Caco-2 (cell line): ENCODE results near the gene PMEPA1. TPM values are rescaled to one million over a fixed set of nuclear protein-coding genes. Genes with fewer than 3 reads are reported as not detected.

Source experiments
- BruUV-seq: library from RNA; stranded (reverse); fragments of 400-500 nt; replicated peaks from 2 replicates; lab custom pipeline; 2021; lab: Mats Ljungman, UMichigan
- CTCF ChIA-PET: fragments of 300-600 bp; sonication (Branson Sonifier 250); formaldehyde crosslinking; loops from one replicate; lab custom pipeline; 2022; ENCODE audit warnings: antibody characterized with exemption; lab: Charles Lee
- POLR2A ChIA-PET: fragments of 300-600 bp; sonication (Branson Sonifier 250); formaldehyde crosslinking; loops from one replicate; lab custom pipeline; 2022; ENCODE audit warnings: antibody characterized with exemption; lab: Charles Lee
- DNase-seq, 2 experiments: peaks; one replicate each; pipeline versions ENCODE4 v3.0.0 to v3.0.0-alpha.2; 2020 to 2022
- H3K27me3 ChIP-seq: replicated peaks from 2 replicates; pipeline ENCODE4 v1.6.0; 2011; ENCODE audit warnings: low read length; ENCODE audit not compliant: control insufficient read depth, insufficient read depth
- H3K36me3 ChIP-seq: 2 replicates; pipeline ENCODE4 v1.5.1; 2011; ENCODE audit warnings: low read length; ENCODE audit not compliant: control insufficient read depth, insufficient read depth
- H3K4me1 ChIP-seq: fragments of 250-450 bp; sonication (Bioruptor Pico); 2 replicates; pipeline ENCODE4 v1.5.1; 2020; ENCODE audit warnings: mild to moderate bottlenecking
- H3K4me3 ChIP-seq: 2 replicates; pipeline ENCODE4 v1.5.1; 2011; ENCODE audit warnings: low read depth, mild to moderate bottlenecking, control low read depth, low read length
- H3K9me3 ChIP-seq: fragments of 250-450 bp; sonication (Bioruptor Pico); 2 replicates; pipeline ENCODE4 v1.5.1; 2020; ENCODE audit warnings: mild to moderate bottlenecking, moderate library complexity
- H3K27ac Mint-ChIP-seq: one replicate; pipeline ENCODE4 v1.8.0; 2022; ENCODE audit warnings: mixed read lengths; ENCODE audit not compliant: unreplicated experiment
- H3K27me3 Mint-ChIP-seq: one replicate; pipeline ENCODE4 v1.8.0; 2022; ENCODE audit warnings: mixed read lengths; ENCODE audit not compliant: insufficient read depth, unreplicated experiment
- H3K36me3 Mint-ChIP-seq: one replicate; pipeline ENCODE4 v1.8.0; 2022; ENCODE audit warnings: mild to moderate bottlenecking, mixed read lengths; ENCODE audit not compliant: insufficient read depth, unreplicated experiment
- H3K4me1 Mint-ChIP-seq: one replicate; pipeline ENCODE4 v1.8.0; 2022; ENCODE audit warnings: low read depth, mixed read lengths; ENCODE audit not compliant: unreplicated experiment
- H3K4me3 Mint-ChIP-seq: one replicate; pipeline ENCODE4 v1.8.0; 2022; ENCODE audit warnings: mild to moderate bottlenecking, moderate library complexity, mixed read lengths; ENCODE audit not compliant: unreplicated experiment
- H3K9me3 Mint-ChIP-seq: one replicate; pipeline ENCODE4 v1.8.0; 2022; ENCODE audit warnings: mixed read lengths; ENCODE audit not compliant: unreplicated experiment
- intact Hi-C: fragments of 100-400 bp; cut with micrococcal nuclease; formaldehyde crosslinking; loops from one replicate; pipeline ENCODE4 v1.10.0; 2022; ENCODE audit not compliant: unreplicated experiment
- total RNA-seq: library from RNA; stranded (reverse); gene quantifications from 2 replicates; pipeline ENCODE4 v1.2.3, GENCODE V29; 2022
- TF ChIP-seq, protein P1 (sequence below), 2 experiments: fragments of 200-600 bp in 1 of 2; IDR thresholded peaks; 1 replicate in 1 of 2; 2 replicates in 1 of 2; pipeline versions ENCODE4 v1.5.1 to v1.8.0; 2011 to 2022; ENCODE audit warnings: antibody characterized with exemption in 1 of 2, control low read depth in 1 of 2, inconsistent platforms in 1 of 2, low read depth in 1 of 2, low read length in 1 of 2, mild to moderate bottlenecking in 1 of 2, moderate library complexity in 1 of 2; ENCODE audit not compliant: insufficient read depth in 1 of 2, severe bottlenecking in 1 of 2, unreplicated experiment in 1 of 2

The PMEPA1 gene
- total RNA-seq, 1 experiment from 2014 or later, result 3.3 TPM

DNA sequence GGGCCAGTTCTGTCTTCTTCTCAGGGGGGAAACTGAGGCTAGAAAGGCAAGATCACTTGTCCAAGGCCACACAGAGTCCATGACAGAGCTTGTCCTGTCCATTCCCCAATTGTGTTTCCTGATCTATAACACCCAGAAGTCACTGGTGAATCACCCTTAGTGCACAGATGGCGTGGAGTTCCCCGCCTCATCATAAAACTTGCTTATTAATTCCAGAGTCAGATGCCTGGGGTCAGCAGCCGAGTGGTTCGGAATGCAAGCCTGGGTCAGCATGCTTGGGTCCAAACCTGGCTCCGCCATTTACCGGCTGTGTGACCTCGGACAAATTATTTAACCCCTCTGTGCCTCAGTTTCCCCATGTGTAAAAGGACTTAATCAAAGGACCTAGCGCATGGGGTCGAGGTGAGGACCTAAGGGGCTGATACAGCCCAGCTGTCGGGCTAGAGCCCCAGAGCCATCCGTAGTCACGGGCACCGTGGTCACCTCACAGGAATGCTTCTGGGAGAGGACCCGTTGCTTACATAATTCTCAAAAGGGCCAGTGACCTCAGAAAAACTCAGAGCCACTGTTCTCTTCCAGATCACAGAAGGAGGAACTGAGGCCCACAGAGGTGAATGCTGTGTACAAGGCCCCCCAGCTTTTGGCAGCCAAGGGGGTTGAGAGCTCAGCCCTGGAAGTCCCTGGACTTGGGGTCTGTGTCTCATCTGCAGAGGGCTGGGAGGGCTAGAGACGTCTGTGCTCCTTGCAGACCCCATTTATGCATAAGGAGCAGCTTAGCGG, 88.2 kb downstream of the PMEPA1 start:
- Histone ChIP-seq H3K36me3 (no peaks in the 10 kb centered on the region), H3K9me3 (0 out of 2 replicates have a peak, but pooled peaks cover 6% of the 10 kb centered on the region), H3K4me1 (no peaks in the 10 kb centered on the region), H3K27me3 (no peaks in the 10 kb centered on the region; the same call in 1 of the 2 replicates), H3K4me3 (no peak overlapping the region)
- TF ChIP-seq, protein P1, sequence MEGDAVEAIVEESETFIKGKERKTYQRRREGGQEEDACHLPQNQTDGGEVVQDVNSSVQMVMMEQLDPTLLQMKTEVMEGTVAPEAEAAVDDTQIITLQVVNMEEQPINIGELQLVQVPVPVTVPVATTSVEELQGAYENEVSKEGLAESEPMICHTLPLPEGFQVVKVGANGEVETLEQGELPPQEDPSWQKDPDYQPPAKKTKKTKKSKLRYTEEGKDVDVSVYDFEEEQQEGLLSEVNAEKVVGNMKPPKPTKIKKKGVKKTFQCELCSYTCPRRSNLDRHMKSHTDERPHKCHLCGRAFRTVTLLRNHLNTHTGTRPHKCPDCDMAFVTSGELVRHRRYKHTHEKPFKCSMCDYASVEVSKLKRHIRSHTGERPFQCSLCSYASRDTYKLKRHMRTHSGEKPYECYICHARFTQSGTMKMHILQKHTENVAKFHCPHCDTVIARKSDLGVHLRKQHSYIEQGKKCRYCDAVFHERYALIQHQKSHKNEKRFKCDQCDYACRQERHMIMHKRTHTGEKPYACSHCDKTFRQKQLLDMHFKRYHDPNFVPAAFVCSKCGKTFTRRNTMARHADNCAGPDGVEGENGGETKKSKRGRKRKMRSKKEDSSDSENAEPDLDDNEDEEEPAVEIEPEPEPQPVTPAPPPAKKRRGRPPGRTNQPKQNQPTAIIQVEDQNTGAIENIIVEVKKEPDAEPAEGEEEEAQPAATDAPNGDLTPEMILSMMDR (IDR thresholded peaks at IDR 0.05; ENCODE audit: insufficient read depth in 1 of 2, low read depth in 1 of 2, low read length in 1 of 2, severe bottlenecking in 1 of 2, unreplicated experiment in 1 of 2), result no peak
- H3K4me3 Mint-ChIP-seq, result no peak overlapping the region
- peaks cover 23% of the 10 kb centered on the region for H3K27me3 Mint-ChIP-seq
- H3K27ac Mint-ChIP-seq, result no peak overlapping the region
- ChIA-PET POLR2A (no interaction called here), CTCF (interaction anchor here (0.5 to 2.3 kb wide), 7 partner anchors 10 to 589 kb away, joined by 3 to 33 read pairs (median 8); no protein-coding TSS in a partner anchor)
- H3K4me1 Mint-ChIP-seq, result no peaks in the 10 kb centered on the region
- H3K36me3 Mint-ChIP-seq, result no peaks in the 10 kb centered on the region
- no TSS peak for BruUV-seq
- DNase-seq, result peak in 1 of 2 experiments; percentile 32
- peaks cover 14% of the 10 kb centered on the region for H3K9me3 Mint-ChIP-seq
- intact Hi-C loops, result loop anchor here (1.0 kb wide), 3 partner anchors 33 to 588 kb away; no protein-coding TSS in a partner anchor

DNA sequence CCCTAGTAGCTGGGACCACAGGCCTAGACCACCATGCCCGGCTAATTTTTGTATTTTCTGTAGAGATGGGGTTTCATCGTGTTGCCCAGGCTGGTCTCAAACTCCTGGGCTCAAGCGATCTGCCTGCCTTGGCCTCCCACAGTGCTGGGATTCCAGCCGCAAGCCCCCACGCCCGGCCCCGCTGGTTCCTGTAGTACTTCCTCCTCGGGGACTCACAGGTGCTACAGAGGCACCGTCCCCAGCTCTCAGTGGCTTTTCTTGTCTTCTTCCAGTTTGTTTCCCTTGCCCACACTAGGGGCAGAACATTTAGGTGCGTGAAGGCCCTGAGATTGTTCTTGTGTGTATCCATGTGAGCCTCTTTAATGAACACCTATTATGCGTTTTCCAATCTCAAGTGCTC, 88.8 kb downstream of the PMEPA1 start:
- no peaks in the 10 kb centered on the region; the same call in 1 of the 2 replicates for H3K27me3 ChIP-seq
- H3K9me3 ChIP-seq, result 0 out of 2 replicates have a peak, but pooled peaks cover 6% of the 10 kb centered on the region
- H3K4me1 ChIP-seq, result no peaks in the 10 kb centered on the region
- H3K36me3 ChIP-seq, result no peaks in the 10 kb centered on the region
- Mint-ChIP-seq H3K27ac (no peak overlapping the region), H3K36me3 (no peaks in the 10 kb centered on the region), H3K4me3 (no peak overlapping the region), H3K4me1 (no peaks in the 10 kb centered on the region), H3K9me3 (peaks cover 13% of the 10 kb centered on the region), H3K27me3 (peaks cover 23% of the 10 kb centered on the region)
- intact Hi-C loops, result no loop called here
- ChIA-PET CTCF (no interaction called here), POLR2A (no interaction called here)
- no peak overlapping the region for H3K4me3 ChIP-seq
- BruUV-seq, result no TSS peak
- TF ChIP-seq, protein P1 (IDR thresholded peaks at IDR 0.05; ENCODE audit: insufficient read depth in 1 of 2, low read depth in 1 of 2, low read length in 1 of 2, severe bottlenecking in 1 of 2, unreplicated experiment in 1 of 2), result no peak
- peak in 1 of 2 experiments; percentile 28 for DNase-seq

DNA sequence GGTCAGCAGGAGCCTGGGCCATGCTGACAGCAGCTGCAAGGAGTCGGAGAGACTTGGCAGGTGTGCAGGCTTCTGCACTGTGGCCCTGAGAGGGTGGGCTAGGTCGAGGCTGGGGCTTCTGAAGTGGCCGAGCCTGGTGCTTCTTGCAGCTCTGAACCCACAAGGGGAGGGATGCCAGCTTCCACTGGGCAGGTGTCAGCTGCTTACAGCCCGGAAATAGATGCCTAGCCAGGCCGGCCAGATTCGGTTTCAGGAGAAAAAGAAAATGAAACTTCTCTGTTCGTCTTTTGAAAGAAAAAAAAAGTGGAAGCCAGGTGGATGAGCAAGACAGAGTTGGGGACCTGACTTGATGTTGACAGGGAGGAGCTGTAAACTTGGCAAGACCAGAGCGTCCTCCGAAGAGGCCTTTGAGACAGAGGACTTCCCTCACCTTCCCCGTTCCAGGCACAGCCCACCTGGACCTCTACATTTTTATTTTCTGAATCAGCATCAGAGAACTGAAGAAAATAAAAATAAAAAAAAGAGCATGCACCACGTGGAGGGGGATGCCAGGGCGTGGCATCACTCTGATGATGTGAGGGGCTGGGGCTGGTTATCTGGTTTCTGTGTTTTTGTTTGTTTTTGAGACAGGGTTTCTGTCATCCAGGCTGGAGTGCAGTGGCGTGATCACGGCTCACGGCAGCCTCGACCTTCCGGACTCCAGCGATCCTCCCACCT, 89.4 kb downstream of the PMEPA1 start, which contains the start of gene ZBP1:
Gene ZBP1, minus strand, starts transcription at position 153 of the 717 bp plus-strand sequence. Its CDS starts 131 bp downstream, at position 22.
- ChIA-PET CTCF (interaction anchor here (0.6 to 0.7 kb wide), 2 partner anchors 240 to 368 kb away, joined by 3 to 4 read pairs; no protein-coding TSS in a partner anchor), POLR2A (interaction anchor here (0.6 kb wide), 1 partner anchor 587 kb away, joined by 4 read pairs; no protein-coding TSS in a partner anchor)
- peak in 1 of 2 experiments; percentile 38 for DNase-seq
- Histone ChIP-seq H3K36me3 (no peaks in the 10 kb centered on the region), H3K27me3 (no peaks in the 10 kb centered on the region; the same call in 1 of the 2 replicates), H3K9me3 (0 out of 2 replicates have a peak, but pooled peaks cover 5% of the 10 kb centered on the region), H3K4me1 (no peaks in the 10 kb centered on the region), H3K4me3 (no peak within 1 kb of the TSS)
- Mint-ChIP-seq H3K4me1 (no peaks in the 10 kb centered on the region), H3K27me3 (peaks cover 23% of the 10 kb centered on the region), H3K4me3 (no peak within 1 kb of the TSS), H3K36me3 (no peaks in the 10 kb centered on the region), H3K9me3 (peaks cover 7% of the 10 kb centered on the region), H3K27ac (no peak within 1 kb of the TSS)
- intact Hi-C loops, result no loop called here
- TF ChIP-seq, protein P1 (IDR thresholded peaks at IDR 0.05; ENCODE audit: insufficient read depth in 1 of 2, low read depth in 1 of 2, low read length in 1 of 2, severe bottlenecking in 1 of 2, unreplicated experiment in 1 of 2), result no peak
- BruUV-seq, result no TSS peak
